ENCODE measurements around the gene RTBDN.

Gene RTBDN

GRCh38 chr19:12794196-12794941 lies 40.0 kb downstream of the RTBDN start:
- H3K27me3 Mint-ChIP-seq: no peaks in the 10 kb centered on the region
- peak overlapping the region; percentile 70 for H3K4me3 Mint-ChIP-seq
- H3K9me3 Mint-ChIP-seq: no peaks in the 10 kb centered on the region
- peak overlapping the region; percentile 91 for H3K27ac Mint-ChIP-seq
- peaks cover 12% of the 10 kb centered on the region for H3K36me3 Mint-ChIP-seq
- H3K4me1 Mint-ChIP-seq: peaks cover 36% of the 10 kb centered on the region
- no peak for ATAC-seq

- Mint-ChIP-seq H3K4me1 (peaks cover 44% of the 10 kb centered on the region), H3K9me3 (no peaks in the 10 kb centered on the region), H3K27ac (peak overlapping the region; percentile 91), H3K36me3 (peaks cover 12% of the 10 kb centered on the region), H3K4me3 (peak overlapping the region; percentile 96), H3K27me3 (no peaks in the 10 kb centered on the region)
- ATAC-seq: peak; percentile 61
Observed at GRCh38 chr19:12793290-12794195, 40.8 kb downstream of the RTBDN start.

GRCh38 chr19:12792853-12793289 lies 41.5 kb downstream of the RTBDN start:
- no peaks in the 10 kb centered on the region for H3K27me3 Mint-ChIP-seq
- no peak for ATAC-seq
- H3K4me1 Mint-ChIP-seq: peaks cover 50% of the 10 kb centered on the region
- H3K9me3 Mint-ChIP-seq: no peaks in the 10 kb centered on the region
- H3K36me3 Mint-ChIP-seq: peaks cover 12% of the 10 kb centered on the region
- H3K4me3 Mint-ChIP-seq: peak overlapping the region; percentile 96
- H3K27ac Mint-ChIP-seq: peak overlapping the region; percentile 91

DNA sequence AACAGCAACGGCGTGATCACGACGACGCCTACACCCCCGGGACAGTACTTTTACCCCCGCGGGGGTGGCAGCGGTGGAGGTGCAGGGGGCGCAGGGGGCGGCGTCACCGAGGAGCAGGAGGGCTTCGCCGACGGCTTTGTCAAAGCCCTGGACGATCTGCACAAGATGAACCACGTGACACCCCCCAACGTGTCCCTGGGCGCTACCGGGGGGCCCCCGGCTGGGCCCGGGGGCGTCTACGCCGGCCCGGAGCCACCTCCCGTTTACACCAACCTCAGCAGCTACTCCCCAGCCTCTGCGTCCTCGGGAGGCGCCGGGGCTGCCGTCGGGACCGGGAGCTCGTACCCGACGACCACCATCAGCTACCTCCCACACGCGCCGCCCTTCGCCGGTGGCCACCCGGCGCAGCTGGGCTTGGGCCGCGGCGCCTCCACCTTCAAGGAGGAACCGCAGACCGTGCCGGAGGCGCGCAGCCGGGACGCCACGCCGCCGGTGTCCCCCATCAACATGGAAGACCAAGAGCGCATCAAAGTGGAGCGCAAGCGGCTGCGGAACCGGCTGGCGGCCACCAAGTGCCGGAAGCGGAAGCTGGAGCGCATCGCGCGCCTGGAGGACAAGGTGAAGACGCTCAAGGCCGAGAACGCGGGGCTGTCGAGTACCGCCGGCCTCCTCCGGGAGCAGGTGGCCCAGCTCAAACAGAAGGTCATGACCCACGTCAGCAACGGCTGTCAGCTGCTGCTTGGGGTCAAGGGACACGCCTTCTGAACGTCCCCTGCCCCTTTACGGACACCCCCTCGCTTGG lies 42.1 kb downstream of the RTBDN start:
- peaks cover 12% of the 10 kb centered on the region for H3K36me3 Mint-ChIP-seq
- ATAC-seq: no peak
- peak overlapping the region; percentile 91 for H3K27ac Mint-ChIP-seq
- no peaks in the 10 kb centered on the region for H3K27me3 Mint-ChIP-seq
- peaks cover 50% of the 10 kb centered on the region for H3K4me1 Mint-ChIP-seq
- no peaks in the 10 kb centered on the region for H3K9me3 Mint-ChIP-seq
- peak overlapping the region; percentile 96 for H3K4me3 Mint-ChIP-seq

GRCh38 chr19:12791345-12792050 lies 42.9 kb downstream of the RTBDN start, which contains the start of gene JUNB:
Gene JUNB (plus strand): TSS chr19:12791486. CDS start chr19:12791772, 286 bp downstream.
- H3K4me3 Mint-ChIP-seq: peak within 1 kb of the TSS; percentile 96
- H3K4me1 Mint-ChIP-seq: peaks cover 48% of the 10 kb centered on the region
- peaks cover 12% of the 10 kb centered on the region for H3K36me3 Mint-ChIP-seq
- H3K9me3 Mint-ChIP-seq: no peaks in the 10 kb centered on the region
- ATAC-seq: peak; percentile 63
- no peaks in the 10 kb centered on the region for H3K27me3 Mint-ChIP-seq
- H3K27ac Mint-ChIP-seq: peak within 1 kb of the TSS; percentile 91

- ATAC-seq: no peak
- Mint-ChIP-seq H3K27ac (peak overlapping the region; percentile 91), H3K9me3 (no peaks in the 10 kb centered on the region), H3K36me3 (peaks cover 12% of the 10 kb centered on the region), H3K27me3 (no peaks in the 10 kb centered on the region), H3K4me1 (peaks cover 41% of the 10 kb centered on the region), H3K4me3 (peak overlapping the region; percentile 96)
Observed at GRCh38 chr19:12790628-12791344, 43.6 kb downstream of the RTBDN start.

DNA sequence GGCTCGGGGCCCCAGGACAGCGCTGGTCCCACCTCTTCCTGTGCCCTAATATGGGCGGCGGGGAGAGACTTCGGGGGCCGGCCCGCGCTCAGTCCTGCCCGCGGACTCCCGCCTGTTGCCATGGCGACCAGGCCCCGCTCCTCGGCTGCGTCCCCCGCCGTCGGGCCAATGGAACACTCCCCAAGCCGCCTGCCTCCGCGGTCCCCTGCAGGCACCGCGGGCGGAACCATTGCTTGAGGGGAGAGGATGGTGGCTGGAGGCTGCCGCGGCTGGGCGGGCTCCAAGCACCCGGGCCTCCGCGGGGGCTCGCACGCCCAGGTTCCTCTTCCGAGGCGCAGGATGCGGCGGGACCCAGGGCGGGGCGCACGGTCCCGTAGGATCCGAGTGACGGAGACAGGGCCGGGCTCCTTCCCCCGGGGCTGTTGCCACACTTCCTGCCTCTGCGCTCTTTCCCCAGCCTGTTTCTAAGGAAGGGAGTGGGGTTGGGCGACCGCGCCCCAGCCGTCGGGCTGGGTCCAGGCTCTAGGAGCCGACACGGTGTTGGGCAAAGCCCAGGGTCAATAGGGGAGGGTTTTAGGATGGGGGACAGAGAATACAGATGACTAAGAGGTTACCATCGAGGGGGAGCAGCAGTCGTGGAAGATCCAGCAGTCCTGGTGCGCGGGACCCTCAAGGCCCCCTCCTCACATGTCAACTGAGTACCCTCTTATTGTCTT lies 44.3 kb downstream of the RTBDN start:
- peaks cover 12% of the 10 kb centered on the region for H3K36me3 Mint-ChIP-seq
- H3K4me1 Mint-ChIP-seq: peaks cover 37% of the 10 kb centered on the region
- ATAC-seq: peak; percentile 71
- peak overlapping the region; percentile 96 for H3K4me3 Mint-ChIP-seq
- no peaks in the 10 kb centered on the region for H3K27me3 Mint-ChIP-seq
- H3K27ac Mint-ChIP-seq: peak overlapping the region; percentile 92
- no peaks in the 10 kb centered on the region for H3K9me3 Mint-ChIP-seq

- no peak for ATAC-seq
- Mint-ChIP-seq H3K4me3 (peak overlapping the region; percentile 96), H3K27me3 (no peaks in the 10 kb centered on the region), H3K27ac (peak overlapping the region; percentile 92), H3K9me3 (no peaks in the 10 kb centered on the region), H3K4me1 (peaks cover 31% of the 10 kb centered on the region), H3K36me3 (peaks cover 12% of the 10 kb centered on the region)
Observed at GRCh38 chr19:12789098-12789903, 45.1 kb downstream of the RTBDN start.

DNA sequence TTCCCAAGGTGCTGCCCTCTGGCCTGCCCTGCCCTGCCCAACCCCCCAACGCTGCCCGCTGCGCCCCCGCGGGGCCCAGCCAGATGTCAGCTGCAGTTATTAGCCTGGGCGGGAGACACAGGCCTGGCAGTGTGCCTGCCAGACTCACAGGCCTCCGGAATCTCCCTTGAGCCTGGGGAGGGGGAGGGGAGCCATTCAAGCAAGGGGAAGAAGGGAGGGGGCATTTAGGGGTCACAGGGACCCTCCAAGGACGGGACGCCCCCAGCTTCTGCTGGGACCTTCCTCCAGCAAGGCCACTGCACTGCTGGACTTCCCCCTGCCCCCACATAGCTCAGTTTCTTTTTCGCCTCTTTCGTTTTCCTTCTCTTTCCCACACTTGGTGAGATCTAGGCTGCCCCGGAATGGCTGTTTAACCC lies 45.7 kb downstream of the RTBDN start:
- Mint-ChIP-seq H3K4me1 (peaks cover 25% of the 10 kb centered on the region), H3K27me3 (no peaks in the 10 kb centered on the region), H3K4me3 (peak overlapping the region; percentile 90), H3K27ac (peak overlapping the region; percentile 92), H3K36me3 (peaks cover 12% of the 10 kb centered on the region), H3K9me3 (no peaks in the 10 kb centered on the region)
- ATAC-seq: peak; percentile 0

DNA sequence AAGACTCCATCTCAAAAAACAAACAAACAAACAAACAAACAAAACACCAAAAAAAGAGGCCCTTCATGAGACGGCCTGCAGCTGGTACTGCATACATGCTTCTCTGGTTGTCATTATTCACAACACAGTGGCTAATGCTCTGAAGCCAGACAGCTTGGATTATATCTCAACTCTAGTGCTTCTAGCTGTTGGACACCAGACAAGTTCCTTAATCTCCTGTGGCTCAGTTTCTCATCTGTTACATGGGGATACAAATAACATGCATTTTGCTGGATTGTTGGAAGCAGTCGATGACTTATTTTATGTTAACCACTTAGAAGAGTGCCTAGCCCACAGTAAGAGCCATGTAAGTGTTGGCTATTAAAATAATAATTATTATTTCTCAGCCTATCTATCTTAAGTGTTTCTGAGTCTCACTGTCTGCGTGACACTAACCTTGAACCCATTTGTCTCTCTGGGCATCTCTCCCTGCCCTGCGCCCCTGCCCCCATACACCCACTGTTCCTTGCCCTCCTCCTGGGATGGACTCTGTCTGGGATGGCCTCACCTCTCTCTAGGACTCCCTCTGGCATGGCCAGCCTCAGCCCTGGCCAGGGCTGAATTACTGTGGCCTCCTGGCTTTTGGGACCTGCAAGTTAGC lies 46.2 kb downstream of the RTBDN start:
- peak overlapping the region; percentile 90 for H3K4me3 Mint-ChIP-seq
- peaks cover 9% of the 10 kb centered on the region for H3K36me3 Mint-ChIP-seq
- H3K9me3 Mint-ChIP-seq: no peaks in the 10 kb centered on the region
- H3K27me3 Mint-ChIP-seq: no peaks in the 10 kb centered on the region
- ATAC-seq: no peak
- H3K27ac Mint-ChIP-seq: peak overlapping the region; percentile 92
- peaks cover 25% of the 10 kb centered on the region for H3K4me1 Mint-ChIP-seq

- Mint-ChIP-seq H3K9me3 (no peaks in the 10 kb centered on the region), H3K27ac (peak overlapping the region; percentile 92), H3K4me3 (no peak overlapping the region), H3K36me3 (peaks cover 2% of the 10 kb centered on the region), H3K4me1 (peaks cover 25% of the 10 kb centered on the region), H3K27me3 (no peaks in the 10 kb centered on the region)
- no peak for ATAC-seq
Observed at GRCh38 chr19:12787458-12787857, 46.9 kb downstream of the RTBDN start.

- no peak overlapping the region for H3K4me3 Mint-ChIP-seq
- ATAC-seq: no peak
- H3K4me1 Mint-ChIP-seq: peaks cover 30% of the 10 kb centered on the region
- no peaks in the 10 kb centered on the region for H3K9me3 Mint-ChIP-seq
- H3K27me3 Mint-ChIP-seq: no peaks in the 10 kb centered on the region
- no peaks in the 10 kb centered on the region for H3K36me3 Mint-ChIP-seq
- H3K27ac Mint-ChIP-seq: no peak overlapping the region
Observed at GRCh38 chr19:12786952-12787351, 47.4 kb downstream of the RTBDN start.
